Body of pancreas (tissue), 4 donors: ENCODE results near the gene CTSZ.

Experiments used
- POLR2A ChIP-seq, 3 donors: fragments of 450-650 bp; IDR thresholded peaks; one replicate each; pipeline ENCODE4 v1.6.1; 2016; ENCODE audit warnings: antibody characterized with exemption in 3 of 3, mild to moderate bottlenecking in 2 of 3
- TF ChIP-seq, protein P1 (sequence below), 7 experiments: fragments of 450-650 bp in 4 of 7; fragments of 200-600 bp in 3 of 7; sonication (generic) in 3 of 7; IDR thresholded peaks; one replicate each; pipeline ENCODE4 v1.5.1; 2016 to 2019; ENCODE audit warnings: antibody characterized with exemption in 7 of 7

DNA sequence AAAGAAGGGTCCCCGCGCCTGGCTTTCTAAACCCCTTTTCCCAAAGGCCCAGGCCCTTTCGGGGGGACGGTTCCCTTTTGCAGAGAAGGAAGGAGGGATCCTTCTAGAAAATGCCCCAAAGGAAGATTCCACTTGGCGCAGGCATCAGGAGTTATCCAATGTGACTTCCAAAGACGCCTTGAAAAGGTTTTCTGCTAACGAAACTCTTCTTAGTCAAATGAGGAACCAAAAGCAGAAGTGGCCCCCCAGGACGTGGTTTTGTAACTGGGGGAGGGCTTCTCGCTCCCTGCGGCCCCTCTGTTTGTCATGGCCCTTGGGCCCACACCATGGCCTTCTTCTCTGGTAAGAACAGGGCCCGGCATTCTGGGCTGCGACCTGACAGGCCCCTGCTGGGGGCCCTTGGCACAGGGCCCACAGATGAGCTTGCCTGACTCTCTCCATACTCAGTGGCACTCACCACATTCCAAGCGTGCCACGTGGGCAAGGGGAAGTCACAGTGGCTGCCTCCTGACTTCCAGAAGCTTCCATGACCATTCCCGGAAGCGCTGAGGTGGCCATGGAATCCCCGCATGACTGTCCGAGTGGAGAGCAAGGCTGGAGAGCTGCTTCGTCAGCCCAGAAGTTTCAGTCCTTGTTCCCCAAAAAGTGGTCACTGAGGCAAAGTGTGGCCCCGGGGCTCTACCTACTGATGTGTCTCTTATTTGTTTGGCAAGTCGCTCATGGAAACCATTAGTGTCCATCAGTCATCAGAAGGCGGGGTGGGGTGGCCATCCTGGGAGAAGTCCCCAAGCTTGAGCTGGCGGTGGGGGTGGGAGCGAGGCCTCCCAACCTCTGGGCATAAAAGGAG, 834 bp upstream of the CTSZ start:
- TF ChIP-seq, protein P1, sequence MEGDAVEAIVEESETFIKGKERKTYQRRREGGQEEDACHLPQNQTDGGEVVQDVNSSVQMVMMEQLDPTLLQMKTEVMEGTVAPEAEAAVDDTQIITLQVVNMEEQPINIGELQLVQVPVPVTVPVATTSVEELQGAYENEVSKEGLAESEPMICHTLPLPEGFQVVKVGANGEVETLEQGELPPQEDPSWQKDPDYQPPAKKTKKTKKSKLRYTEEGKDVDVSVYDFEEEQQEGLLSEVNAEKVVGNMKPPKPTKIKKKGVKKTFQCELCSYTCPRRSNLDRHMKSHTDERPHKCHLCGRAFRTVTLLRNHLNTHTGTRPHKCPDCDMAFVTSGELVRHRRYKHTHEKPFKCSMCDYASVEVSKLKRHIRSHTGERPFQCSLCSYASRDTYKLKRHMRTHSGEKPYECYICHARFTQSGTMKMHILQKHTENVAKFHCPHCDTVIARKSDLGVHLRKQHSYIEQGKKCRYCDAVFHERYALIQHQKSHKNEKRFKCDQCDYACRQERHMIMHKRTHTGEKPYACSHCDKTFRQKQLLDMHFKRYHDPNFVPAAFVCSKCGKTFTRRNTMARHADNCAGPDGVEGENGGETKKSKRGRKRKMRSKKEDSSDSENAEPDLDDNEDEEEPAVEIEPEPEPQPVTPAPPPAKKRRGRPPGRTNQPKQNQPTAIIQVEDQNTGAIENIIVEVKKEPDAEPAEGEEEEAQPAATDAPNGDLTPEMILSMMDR (IDR thresholded peaks at IDR 0.05) = no peak
- TF ChIP-seq POLR2A (IDR thresholded peaks at IDR 0.05) = no peak
